ENCODE data around the gene ANO1.
"Not testable (repeated sequence)": the region's sequence is repeated elsewhere in the genome, so short reads cannot be mapped to it uniquely, and the experiment has no call there.

ANO1 gene

GRCh38 chr11:70078095-70078780 lies at the start of gene ANO1:
Gene ANO1 (plus strand): TSS chr11:70078317. CDS start chr11:70078607, 290 bp downstream.
- no peak for DNase-seq (ENCODE audit: low read depth)

- no peak for DNase-seq (ENCODE audit: low read depth)
Observed at GRCh38 chr11:70029115-70029860, 48.8 kb upstream of the ANO1 start.

- DNase-seq (ENCODE audit: low read depth): no peak
Observed at GRCh38 chr11:70029861-70030380, 48.2 kb upstream of the ANO1 start.

GRCh38 chr11:70030412-70030811 lies 47.7 kb upstream of the ANO1 start:
- no peak for DNase-seq (ENCODE audit: low read depth)

- no peak for DNase-seq (ENCODE audit: low read depth)
Observed at GRCh38 chr11:70031631-70032469, 46.3 kb upstream of the ANO1 start.

GRCh38 chr11:70032470-70032795 lies 45.7 kb upstream of the ANO1 start:
- no peak for DNase-seq (ENCODE audit: low read depth)

GRCh38 chr11:70032943-70033710 lies 45.0 kb upstream of the ANO1 start:
- no peak for DNase-seq (ENCODE audit: low read depth)

GRCh38 chr11:70033711-70034070 lies 44.4 kb upstream of the ANO1 start:
- no peak for DNase-seq (ENCODE audit: low read depth)

- no peak for DNase-seq (ENCODE audit: low read depth)
Observed at GRCh38 chr11:70034740-70035365, 43.3 kb upstream of the ANO1 start.

- not testable (repeated sequence) for DNase-seq (ENCODE audit: low read depth)
Observed at GRCh38 chr11:70035665-70036064, 42.5 kb upstream of the ANO1 start.

- no peak for DNase-seq (ENCODE audit: low read depth)
Observed at GRCh38 chr11:70036971-70037882, 40.9 kb upstream of the ANO1 start.

- no peak for DNase-seq (ENCODE audit: low read depth)
Observed at GRCh38 chr11:70038034-70038834, 39.9 kb upstream of the ANO1 start.

GRCh38 chr11:70040452-70040851 lies 37.7 kb upstream of the ANO1 start:
- no peak for DNase-seq (ENCODE audit: low read depth)

- DNase-seq (ENCODE audit: low read depth): no peak
Observed at GRCh38 chr11:70040869-70041501, 37.1 kb upstream of the ANO1 start.

- DNase-seq (ENCODE audit: low read depth): no peak
Observed at GRCh38 chr11:70043482-70043881, 34.6 kb upstream of the ANO1 start.

GRCh38 chr11:70046089-70046488 lies 32.0 kb upstream of the ANO1 start:
- DNase-seq (ENCODE audit: low read depth): no peak

- DNase-seq (ENCODE audit: low read depth): no peak
Observed at GRCh38 chr11:70048279-70049024, 29.7 kb upstream of the ANO1 start.

GRCh38 chr11:70049045-70049444 lies 29.1 kb upstream of the ANO1 start:
- DNase-seq (ENCODE audit: low read depth): no peak

Measured in activated T-helper 9 cell treated with anti-CD3 and anti-CD28 coated beads, Interleukin-2, amount 50 U/mL, for 16 hours (primary cell).